CD4-positive, alpha-beta T cell treated with Interleukin-10 for 1 hour (primary cell): ENCODE measurements around the gene CLEC16A.

Experiments
- DNase-seq: peaks from one replicate; pipeline ENCODE4 v3.0.0-alpha.2; 2020

CLEC16A gene

DNA sequence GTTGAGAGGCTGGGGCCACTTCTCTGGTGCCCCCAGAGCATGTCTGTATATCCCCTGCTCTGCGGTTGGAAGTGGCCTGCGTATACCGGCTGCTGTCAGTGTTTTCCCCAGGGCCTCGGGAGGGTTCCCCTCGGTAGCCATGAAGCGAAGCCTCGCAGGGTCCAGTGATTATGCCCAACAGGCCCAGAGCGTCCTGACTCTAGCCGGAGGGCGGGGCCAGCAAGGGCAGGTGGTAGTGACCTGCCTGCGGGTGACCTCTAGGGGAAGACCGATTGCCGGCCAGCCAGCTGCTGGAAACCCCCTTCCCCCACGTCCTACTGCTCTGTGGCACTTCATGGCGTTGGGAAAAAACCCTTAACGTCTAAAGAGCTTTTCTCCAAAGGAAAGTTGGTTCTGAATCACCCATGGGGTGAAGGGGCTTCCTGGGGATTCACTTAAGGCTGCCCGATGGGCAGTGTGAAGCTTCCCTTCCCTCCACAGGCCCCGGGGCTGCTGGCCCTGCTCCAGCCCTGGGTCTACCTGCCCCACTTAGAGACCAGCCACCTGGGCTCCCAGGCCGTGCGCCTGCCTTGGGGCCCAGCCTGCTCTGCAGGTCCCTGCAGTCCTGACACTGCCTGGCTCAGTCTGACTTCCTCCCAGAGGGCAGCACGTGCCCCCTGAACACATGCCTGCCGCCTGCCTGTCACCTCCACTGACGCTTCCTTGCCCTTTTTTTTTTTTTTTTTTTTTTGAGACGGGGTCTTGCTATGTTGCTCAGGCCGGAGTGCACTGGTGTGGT lies 238.9 kb downstream of the CLEC16A start:
- no peak for DNase-seq

DNA sequence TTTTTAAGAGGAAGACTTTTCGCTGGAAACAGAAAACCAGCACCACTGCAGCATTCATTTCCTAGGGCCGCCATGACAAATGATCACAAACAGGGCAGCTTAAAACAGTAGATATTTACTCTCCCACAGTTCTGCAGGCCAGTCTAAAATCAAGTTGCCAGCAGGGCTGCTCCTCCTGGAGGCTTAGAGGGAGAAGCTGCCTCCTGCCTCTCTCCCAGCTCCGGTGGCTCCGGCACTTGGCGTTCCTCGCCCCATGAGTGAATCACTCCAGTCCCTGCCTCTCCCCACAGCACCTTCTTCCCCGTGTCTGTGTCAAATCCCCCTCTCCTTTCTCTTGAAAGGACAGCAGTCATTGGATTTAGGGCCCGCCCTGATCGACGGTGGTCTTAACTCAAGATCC lies 239.6 kb downstream of the CLEC16A start:
- no peak for DNase-seq

DNA sequence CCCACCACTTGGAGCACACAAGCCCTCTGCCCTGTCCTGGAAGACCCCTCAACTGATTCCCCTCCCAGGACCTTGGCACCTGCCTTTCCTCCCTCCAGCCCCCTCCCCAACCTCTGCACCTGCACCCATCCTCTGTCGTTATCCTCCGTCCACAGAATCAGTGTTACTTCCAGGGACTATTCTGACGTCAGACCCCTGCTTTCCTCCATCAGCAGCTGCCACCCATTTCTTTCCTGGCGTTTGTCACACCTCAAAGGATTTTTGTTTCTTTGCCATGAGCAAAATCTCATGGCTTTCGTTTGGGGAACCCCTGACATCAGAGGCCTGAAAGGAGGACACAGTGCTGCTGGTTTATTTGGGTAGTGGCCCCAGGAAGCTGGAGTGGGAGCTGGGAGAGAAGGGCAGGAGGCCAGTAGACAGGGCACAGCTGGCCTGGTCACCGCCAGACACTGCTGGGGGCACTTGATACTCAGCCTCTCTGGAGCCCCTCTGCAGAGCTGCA lies 243.2 kb downstream of the CLEC16A start:
- DNase-seq, result no peak

DNA sequence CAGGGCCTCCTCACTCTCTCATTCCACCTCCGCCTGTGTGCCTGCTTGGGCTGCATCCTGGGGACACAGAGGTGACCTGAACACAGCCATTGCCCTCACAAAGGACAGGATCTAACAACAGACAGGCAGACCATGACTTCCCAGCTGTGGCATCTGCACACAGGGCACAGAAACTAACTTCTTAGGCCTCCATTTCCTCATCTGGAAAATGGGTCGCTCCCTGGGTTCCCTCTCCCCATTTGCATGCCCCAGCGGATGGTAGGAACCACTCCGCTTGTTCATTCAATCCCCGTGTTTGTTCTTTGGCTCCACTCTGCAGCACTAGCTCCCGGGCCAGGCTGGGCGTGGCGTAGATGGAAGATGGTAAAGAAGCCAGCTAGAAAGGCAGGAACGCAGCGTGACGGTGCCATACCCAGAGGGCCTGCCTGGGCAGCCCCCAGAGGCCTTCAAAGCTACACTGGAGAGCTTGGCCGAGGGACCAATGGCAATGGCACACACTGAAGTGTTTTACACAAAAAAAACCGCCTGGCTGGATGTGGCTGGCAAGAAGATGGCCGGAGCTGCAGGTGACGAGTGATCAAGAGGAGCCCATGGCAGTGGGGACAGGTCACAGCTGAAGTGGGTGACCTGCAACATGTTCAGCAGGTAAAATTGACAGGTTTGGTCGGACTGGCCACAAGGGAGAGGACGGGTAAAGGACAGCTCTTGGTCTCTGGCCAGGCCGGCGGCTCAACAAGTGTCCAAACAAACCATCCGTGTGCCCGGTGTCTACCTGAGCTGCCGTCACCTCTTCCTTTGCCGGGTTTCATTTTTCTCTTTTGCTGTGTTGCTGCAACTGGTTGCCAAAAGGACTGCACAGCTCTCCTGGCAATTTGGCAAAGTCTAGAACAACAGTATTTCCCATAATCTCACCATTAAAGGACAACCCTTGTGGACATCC lies 244.7 kb downstream of the CLEC16A start:
- DNase-seq, result no peak

DNA sequence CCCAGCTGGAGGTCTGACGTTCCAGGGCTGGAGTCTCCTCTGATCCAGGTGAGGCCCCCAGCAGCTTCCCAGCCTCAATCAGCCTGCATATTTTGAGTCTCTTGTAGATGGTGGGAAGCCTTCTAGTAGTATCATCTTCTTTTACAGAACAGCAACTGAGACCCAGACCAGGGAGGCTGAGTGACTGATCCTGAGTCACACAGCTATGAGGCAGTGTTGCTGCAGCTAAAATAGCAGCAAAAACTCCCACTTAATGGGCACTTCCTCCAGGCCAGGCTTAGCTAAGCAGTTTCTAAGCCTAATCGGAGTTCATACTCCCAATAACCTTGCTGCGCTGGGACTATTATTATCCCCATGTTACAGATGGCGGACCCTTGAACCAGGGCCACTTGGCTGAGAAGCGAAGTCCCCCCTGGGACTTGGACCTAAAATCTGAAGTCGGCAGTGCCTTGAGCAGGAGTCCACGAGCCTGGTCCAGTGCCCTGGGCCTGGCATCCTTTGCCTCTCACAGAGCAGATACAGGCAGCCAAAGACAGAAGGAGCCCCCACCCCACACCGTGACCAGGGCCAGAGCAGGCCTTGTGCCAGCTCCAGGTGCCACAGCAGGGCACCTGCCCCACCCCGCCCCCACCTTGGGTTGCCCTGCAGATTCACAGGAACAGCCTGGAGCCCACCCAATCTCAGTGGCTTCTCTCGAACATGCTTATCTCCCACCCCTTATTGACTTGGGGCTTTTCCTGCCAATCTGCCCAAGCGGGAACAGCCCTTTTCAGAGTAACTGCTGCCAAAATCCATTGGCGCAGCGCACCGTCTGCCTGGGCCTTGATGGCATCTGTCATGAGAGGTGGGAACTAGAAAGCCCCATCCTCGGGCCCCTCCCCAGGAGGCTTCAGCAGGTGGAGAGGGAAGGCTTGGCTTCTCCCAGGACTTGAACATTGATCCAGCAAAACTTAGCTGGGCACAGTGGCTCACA lies 246.5 kb downstream of the CLEC16A start:
- no peak for DNase-seq

DNA sequence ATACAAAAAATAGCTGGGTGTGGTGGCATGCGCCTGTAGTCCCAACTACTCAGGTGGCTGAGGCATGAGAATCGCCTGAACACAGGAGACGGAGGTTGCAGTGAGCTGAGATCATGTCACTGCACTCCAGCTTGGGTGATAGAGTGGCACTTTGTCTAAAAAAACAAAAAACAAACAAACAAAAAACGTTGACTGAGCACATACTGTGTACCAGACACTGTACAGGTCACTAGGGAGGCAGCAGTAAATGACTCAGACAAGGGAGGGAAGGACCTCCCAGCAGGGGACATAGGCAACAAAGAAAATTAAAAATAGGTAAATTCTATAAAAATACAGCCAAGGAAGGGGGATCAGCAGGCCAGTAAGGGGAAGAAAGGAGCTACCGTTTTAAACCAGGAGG lies 247.3 kb downstream of the CLEC16A start:
- no peak for DNase-seq

DNA sequence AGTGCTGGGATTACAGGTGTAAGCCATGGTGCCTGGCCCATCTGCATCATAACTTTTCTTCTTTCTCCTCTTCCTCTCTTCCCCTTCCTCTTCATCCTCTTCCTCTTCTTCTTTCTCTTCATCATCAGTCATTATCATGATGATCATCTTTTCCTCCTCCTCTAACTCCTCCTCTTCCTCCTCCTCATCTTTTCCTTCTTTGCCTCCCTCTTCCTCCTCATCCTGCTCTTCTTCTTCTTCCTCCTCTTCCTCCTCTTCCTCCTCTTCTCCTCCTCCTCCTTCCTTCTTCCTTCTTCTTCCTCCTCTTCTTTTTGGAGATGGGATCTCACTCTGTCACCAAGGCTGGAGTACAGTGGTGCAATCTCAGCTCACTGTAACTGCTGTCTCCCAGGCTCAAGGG lies 249.1 kb downstream of the CLEC16A start:
- no peak for DNase-seq

DNA sequence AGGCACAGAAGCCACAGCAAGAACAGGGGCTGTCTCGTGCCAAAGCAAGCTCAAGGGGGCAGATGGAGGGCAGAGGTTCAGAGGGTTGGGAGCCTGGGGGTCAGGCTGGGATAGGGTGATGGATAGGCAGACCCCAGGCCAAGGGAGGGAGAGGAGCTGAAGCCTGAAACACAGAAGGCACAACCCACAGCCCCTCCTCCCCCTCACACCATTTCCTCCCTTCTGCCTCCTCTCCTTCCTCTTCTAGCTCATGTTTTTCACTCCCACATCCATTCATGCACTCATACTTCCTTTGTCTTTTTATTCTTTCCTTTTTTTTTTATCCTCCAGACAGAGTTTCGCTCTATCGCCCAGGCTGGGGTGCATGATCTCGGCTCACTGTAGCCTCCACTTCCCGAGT lies 250.5 kb downstream of the CLEC16A start:
- DNase-seq, result no peak

DNA sequence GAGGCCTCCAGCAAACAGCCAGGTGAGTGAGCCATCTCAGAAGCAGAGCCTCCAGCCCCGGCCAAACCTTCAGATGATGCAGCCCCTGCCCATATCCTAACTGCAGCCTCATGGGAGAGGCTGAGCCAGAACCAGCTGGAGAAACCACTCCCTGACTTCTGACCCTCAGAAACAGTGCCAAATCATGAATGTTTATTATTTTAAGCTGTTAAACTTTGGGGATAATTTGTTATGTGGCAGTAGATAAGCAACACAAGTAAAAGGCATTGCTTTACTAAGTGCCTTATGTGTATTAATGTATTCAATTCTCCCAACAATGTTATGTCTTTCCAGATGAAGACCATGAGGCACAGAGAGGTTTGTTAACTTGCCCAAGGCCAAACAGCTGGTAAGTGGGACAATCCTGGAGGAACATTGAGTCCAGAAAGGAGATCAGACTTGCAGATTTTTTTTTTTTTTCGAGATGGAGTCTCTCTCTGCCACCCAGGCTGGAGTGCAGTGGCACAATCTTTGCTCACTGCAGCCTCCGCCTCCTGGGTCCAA lies 252.0 kb downstream of the CLEC16A start:
- DNase-seq, result no peak

DNA sequence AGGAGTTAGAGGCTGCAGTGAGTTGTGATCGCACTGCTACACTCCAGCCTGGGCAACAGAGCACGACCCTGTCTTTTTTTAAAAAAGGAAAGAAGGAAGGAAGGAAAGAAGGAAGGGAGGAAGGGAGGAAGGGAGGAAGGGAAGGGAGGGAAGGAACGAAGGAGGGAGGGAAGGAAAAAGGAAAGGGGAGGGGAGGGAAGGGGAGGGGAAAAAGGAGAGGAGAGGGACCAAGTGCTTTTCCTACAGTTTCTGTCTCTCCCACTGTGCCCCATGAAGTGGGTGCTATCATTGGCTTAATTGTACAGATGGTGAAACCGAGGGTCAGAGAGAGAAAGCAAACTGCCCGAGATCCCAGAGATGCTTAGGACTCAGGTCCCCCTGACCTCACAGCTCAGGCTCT lies 254.0 kb downstream of the CLEC16A start:
- DNase-seq, result no peak

DNA sequence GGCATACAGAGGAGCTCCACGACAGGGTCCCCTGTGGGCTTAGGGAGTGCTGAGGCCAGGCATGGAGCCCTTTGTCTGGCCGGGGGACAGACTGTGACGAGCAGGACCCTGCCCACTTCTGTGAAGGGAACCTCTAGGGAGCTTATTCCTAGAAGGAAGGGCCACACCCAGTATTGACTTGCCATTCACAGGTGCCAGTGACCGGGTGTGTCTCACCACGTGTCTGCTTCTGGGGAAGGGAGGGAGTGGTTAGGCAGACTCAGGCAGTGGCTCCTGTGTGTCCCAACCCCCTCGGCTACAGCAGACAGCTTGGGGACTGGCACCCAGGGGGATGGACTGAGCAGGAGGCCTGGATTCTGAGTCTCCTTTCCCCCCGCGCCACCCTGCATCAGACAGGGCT lies 254.5 kb downstream of the CLEC16A start:
- no peak for DNase-seq

DNA sequence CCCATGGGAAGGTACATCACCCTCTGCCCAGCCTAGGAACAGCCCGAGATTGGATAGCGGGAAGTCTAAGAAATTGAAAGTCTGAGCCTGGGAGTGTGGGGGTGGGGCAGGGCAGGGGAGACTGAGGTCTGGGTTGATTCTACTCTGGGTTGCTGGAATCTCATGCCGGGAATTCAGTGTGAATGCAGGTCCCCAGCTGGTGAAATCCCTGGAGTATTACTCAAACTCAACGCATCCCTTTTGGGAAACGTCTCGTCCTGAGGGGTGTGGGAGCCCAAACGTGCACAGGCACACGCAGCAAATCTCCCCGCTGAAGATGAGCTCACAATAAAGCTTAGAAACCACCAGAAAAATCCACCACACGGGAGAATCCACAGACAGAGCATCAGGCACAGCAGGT lies 256.2 kb downstream of the CLEC16A start:
- no peak for DNase-seq

DNA sequence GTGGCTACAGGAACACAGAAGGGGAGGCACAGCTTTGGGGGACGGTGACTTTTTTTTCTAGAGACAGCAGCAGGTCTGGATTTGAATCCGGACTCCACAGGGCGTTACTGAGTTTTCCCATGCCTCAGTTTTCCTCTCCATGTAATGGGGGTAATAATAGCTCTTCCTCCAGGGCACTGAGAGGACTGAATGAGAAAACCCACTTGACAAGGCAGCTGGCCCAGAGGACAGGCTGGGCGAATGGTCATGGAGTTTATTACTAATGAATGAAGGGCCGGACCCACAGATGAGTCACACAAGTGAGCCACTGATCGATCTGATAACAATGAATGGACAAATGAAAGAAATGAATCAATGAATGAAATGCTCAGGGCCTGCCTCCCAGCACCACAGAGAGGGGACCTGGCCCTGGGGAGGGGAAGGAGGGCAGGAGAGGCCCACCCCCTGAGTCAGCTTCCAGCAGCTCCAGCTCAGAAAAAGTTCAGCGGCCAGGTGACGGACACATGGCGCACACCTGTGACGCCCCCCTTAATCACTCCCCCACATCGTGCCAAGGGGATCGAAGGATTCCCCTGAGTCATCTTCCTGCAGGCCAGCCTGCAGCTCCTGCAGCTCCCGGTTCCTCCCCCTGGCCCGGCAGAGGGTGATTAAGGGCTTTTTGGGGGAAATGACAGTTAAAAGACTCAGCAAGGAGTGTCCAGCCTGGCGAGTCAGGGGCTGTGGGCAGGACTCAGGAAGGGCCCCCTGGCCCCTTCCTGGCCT lies 257.3 kb downstream of the CLEC16A start:
- DNase-seq, result no peak

DNA sequence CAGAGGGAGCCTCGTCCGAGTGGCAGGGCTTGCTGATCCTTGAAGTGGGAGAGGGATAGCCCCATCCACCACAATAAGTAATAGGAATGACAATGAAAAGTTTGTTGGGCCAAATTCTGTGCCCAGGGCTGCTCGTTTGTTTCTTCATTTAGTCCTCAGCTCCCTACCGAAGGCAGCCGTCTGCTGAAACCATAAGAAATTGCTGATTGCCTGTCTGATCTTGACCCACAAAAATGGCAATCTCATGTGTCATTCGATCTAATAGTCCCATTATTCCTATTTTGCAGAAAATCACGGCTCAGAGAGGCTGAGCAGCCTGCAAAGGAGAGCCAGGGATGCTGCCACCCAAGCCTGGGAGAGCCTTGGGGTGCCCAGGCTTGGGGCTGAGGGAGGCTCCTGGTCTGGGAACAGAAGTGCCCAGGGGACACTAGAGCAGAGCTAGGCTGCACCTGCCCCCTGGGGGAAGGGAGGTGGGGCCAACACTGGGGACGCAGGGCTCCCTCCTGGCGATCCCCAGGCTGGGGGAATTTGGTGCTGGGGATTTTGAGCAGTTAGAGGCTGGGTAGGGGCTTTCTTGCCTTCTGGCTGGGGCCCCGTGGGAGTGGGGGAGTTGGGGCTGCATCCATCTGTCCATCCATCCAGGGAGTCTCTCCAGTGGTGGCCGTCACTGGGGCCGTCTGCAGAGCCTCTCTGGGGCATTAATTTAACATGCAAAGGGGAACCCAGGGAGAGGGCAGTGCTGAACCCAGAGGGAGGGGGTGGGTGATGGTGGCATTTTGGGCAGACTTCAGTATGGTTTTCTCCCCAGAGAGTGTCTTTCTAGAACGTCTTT lies 258.1 kb downstream of the CLEC16A start:
- DNase-seq, result no peak

DNA sequence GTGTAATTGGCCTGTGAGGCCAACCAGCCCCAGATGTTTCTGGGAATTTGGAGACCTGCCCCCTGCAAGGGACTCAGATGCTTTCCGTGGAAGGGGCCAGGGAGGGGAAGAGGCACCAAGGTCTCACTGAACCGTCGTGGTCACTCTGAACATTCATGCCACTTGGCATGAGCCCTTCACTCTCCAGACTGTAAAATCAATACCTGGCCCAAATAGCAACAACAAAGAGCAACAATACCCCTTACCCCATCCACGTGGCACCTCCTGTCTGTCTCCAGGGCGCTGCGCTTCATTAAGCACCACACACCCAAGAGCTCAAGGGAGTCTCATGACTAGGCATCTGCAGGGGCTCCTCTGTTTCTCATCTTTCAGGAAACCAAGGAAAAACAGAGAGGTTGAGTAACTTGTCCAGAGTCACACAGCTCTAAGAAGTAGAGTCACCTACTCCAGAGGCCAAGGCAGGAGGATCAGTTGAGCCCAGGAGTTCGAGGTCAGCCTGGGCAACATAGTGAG lies 258.8 kb downstream of the CLEC16A start:
- DNase-seq, result no peak

DNA sequence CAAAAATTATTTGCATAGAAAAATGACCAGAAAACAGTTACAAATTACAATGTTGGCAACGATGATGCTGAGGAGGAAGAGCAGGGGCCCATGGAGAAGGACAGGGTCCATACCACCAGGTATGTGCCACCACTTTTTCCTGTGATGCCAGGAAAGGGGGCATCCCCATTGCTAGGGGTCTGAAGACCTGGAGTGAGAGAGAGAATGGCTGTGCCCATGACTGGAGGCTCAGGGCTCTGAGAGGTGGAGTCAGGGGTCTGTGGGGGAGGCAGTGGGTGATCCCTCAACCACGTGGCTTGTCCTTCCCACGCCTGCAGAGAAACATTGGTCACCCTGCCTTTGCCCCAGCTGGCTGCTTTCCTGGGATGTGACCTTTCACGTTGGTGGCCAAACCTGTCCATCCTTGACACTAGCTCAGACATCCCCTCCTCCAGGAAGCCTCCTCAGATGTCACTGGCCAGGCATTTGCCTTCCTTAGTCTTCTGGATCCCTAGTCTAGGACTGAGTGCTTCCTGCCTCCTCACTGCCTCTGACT lies 260.2 kb downstream of the CLEC16A start:
- DNase-seq, result no peak

DNA sequence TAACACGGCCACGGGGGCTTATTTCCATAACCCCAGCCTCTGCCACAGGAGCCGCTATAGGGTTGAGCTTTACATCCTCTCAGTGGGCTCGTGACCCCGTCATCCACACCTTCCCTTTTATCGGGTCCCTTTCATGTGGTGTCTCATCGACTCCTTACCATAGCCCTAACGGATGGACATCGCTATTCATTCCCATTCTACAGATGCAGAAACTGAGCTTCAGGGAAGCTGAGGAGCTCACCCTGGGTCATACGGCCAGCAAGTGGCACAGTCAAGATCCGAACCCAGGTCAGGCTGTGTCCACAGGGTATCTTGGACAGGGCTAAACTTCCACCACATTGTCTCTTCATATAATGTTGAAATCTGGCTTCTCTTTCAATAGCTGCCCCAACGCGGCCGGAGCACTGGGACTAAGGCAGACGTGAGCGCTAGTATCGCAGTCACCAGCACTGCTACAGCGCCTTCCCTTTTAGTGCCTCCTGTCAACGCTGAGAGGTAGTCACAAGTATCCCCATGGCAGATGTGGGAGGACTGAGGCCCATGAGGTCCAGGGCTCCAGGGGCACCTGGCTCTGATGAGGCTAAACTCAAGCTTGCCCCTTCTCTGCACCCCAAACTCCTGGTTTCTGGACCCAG lies 260.8 kb downstream of the CLEC16A start:
- no peak for DNase-seq

DNA sequence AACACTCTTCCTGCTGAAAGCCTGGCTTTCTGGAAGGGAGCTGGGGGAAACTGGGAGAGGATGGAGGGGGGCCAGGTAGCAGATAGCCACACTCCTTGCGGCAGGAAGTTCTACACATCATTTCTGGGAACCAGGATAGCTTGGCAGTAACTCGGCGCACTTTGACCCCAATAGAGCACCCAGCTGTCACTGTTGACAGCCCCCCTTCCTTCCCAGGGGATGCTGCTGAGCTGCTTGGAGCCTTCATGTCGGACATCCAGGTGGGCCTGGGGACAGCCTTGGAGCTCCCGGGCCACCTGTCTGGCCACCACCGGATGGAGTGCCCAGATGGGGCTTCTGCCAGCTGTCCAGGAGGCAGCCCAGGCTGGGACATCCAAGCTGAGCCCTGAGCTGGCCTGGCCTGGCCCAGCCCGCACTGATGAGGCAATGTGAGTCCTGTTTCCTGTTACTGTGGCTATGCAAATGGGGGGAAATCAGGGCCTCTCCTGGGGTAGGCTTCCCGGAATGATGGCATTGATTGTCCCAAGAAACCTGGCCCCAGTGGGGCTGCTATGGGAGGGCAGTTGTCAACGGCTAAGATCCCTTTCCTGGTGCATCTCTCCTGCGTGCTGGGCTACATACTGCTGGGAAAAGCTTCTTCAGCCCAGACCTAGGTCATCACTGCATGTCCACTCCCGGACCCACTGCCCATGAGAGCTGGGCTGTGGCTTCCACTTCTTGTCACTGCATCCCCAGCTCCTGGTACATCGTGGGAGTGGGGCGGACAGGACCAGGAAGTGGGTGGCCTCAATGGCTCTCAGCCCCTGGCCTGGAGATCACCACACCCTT lies 261.6 kb downstream of the CLEC16A start:
- no peak for DNase-seq

DNA sequence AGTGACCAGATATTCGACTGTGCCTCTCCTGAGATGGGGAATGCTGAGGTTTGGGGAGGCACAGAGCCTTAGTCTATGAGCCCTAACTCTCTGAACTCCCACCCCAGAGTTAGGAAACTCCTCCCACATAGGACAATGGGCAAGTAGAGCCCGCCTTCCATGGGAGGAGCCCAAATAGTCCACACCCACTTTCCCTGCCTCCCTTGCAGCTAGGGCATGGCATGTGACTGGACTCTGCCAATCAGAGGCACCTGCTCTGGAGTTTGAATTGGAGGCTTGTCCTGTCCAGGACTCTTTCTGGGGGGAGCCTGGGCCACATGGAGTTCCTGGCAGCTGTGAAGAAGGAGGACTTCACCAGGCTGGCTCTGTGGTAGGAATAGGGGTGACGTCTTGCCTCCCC lies 263.3 kb downstream of the CLEC16A start:
- DNase-seq, result no peak
